Activated B cell treated with CpG ODN at 0.5 μM for 24 hours (primary cell): ENCODE results near the gene PNLIPRP2. TPM values are rescaled to one million over a fixed set of nuclear protein-coding genes. Genes with fewer than 3 reads are reported as not detected.

Experiments used
- ATAC-seq: fragments of 200-7000 bp; cut with Tn5 transposase; one replicate; pipeline ENCODE4 v1.10.0; 2021; ENCODE audit warnings: low read depth, mild to moderate bottlenecking, moderate library complexity
- CTCF ChIA-PET: fragments of 350-600 bp; sonication (Branson Sonifier 250); formaldehyde crosslinking; loops from one replicate; lab custom pipeline; 2021; ENCODE audit warnings: antibody characterized with exemption; lab: Charles Lee
- POLR2A ChIA-PET: fragments of 350-600 bp; sonication (Branson Sonifier 250); formaldehyde crosslinking; loops from one replicate; lab custom pipeline; 2021; ENCODE audit warnings: antibody characterized with exemption; lab: Charles Lee
- DNase-seq: peaks from one replicate; pipeline ENCODE4 v3.0.0; 2022
- H3K27ac Mint-ChIP-seq: one replicate; pipeline ENCODE4 v1.8.0; 2020; ENCODE audit warnings: mixed read lengths
- H3K27me3 Mint-ChIP-seq: one replicate; pipeline ENCODE4 v1.8.0; 2021; ENCODE audit warnings: mixed read lengths
- H3K36me3 Mint-ChIP-seq: one replicate; pipeline ENCODE4 v1.8.0; 2021; ENCODE audit warnings: low read depth, mixed read lengths
- H3K4me1 Mint-ChIP-seq: one replicate; pipeline ENCODE4 v1.8.0; 2021; ENCODE audit warnings: mixed read lengths
- H3K4me3 Mint-ChIP-seq: one replicate; pipeline ENCODE4 v1.8.0; 2020; ENCODE audit warnings: mild to moderate bottlenecking, mixed read lengths
- H3K9me3 Mint-ChIP-seq: one replicate; pipeline ENCODE4 v1.8.0; 2020; ENCODE audit warnings: mixed read lengths
- intact Hi-C: fragments of 100-400 bp; cut with micrococcal nuclease; formaldehyde crosslinking; loops from one replicate; pipeline ENCODE4 v1.15.1; 2024
- total RNA-seq: library from RNA; stranded (reverse); gene quantifications from 2 replicates; pipeline ENCODE4 v1.2.3, GENCODE V29; 2022
- TF ChIP-seq, protein P1 (sequence below): fragments of 200-600 bp; IDR thresholded peaks from one replicate; pipeline ENCODE4 v1.8.0; 2022; ENCODE audit warnings: antibody characterized with exemption, mild to moderate bottlenecking

The PNLIPRP2 gene
- total RNA-seq, 1 donor from 2014 or later: not detected

GRCh38 chr10:116590590-116591444 lies 29.9 kb upstream of the PNLIPRP2 start, which contains the start of gene PNLIPRP1:
PNLIPRP1 (plus strand) TSS chr10:116590959; CDS start chr10:116591130, 171 bp downstream.
- no peak for ATAC-seq
- no peaks in the 10 kb centered on the region for H3K27me3 Mint-ChIP-seq
- DNase-seq: no peak
- no peaks in the 10 kb centered on the region for H3K36me3 Mint-ChIP-seq
- no peak within 1 kb of the TSS for H3K27ac Mint-ChIP-seq
- no peaks in the 10 kb centered on the region for H3K4me1 Mint-ChIP-seq
- H3K9me3 Mint-ChIP-seq: peaks cover 2% of the 10 kb centered on the region
- intact Hi-C loops: no loop called here
- ChIA-PET CTCF (no interaction called here), POLR2A (no interaction called here)
- TF ChIP-seq, protein P1, sequence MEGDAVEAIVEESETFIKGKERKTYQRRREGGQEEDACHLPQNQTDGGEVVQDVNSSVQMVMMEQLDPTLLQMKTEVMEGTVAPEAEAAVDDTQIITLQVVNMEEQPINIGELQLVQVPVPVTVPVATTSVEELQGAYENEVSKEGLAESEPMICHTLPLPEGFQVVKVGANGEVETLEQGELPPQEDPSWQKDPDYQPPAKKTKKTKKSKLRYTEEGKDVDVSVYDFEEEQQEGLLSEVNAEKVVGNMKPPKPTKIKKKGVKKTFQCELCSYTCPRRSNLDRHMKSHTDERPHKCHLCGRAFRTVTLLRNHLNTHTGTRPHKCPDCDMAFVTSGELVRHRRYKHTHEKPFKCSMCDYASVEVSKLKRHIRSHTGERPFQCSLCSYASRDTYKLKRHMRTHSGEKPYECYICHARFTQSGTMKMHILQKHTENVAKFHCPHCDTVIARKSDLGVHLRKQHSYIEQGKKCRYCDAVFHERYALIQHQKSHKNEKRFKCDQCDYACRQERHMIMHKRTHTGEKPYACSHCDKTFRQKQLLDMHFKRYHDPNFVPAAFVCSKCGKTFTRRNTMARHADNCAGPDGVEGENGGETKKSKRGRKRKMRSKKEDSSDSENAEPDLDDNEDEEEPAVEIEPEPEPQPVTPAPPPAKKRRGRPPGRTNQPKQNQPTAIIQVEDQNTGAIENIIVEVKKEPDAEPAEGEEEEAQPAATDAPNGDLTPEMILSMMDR: no peak
- no peak within 1 kb of the TSS for H3K4me3 Mint-ChIP-seq

DNA sequence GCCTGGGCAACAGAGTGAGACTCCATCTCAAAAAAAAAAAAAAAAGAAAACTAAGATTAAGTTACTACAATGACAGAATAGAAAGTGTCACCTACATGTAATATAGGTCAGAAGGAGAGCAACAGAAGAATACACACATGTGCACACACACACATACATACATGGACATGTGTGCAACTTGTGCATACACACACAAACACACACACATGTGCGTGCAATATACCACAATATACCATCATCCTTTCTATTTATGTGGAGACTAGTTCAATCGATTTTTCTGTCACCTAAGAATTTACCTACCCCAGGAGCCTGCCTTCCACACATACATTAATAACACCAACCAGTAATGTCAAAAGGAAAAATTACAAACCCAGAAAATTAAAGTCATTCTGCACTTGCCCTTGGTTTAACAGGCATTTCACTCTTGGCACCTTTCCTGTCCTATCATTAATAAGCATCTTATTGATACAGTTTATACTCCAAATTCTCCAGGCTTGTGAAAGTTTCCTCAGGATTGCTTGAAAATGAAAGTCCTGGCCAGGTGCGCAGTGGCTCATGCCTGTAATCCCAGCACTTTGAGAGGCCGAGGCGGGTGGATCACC lies 27.5 kb upstream of the PNLIPRP2 start:
- H3K27me3 Mint-ChIP-seq: no peaks in the 10 kb centered on the region
- H3K27ac Mint-ChIP-seq: no peak overlapping the region
- ATAC-seq (no peak), DNase-seq (no peak)
- intact Hi-C loops: no loop called here
- H3K4me1 Mint-ChIP-seq: no peaks in the 10 kb centered on the region
- TF ChIP-seq, protein P1: no peak
- no peak overlapping the region for H3K4me3 Mint-ChIP-seq
- H3K36me3 Mint-ChIP-seq: no peaks in the 10 kb centered on the region
- CTCF ChIA-PET: no interaction called here
- H3K9me3 Mint-ChIP-seq: peaks cover 2% of the 10 kb centered on the region
- POLR2A ChIA-PET: no interaction called here

GRCh38 chr10:116594525-116595035 lies 26.2 kb upstream of the PNLIPRP2 start:
- POLR2A ChIA-PET: no interaction called here
- no peaks in the 10 kb centered on the region for H3K27me3 Mint-ChIP-seq
- no peaks in the 10 kb centered on the region for H3K9me3 Mint-ChIP-seq
- no peak overlapping the region for H3K4me3 Mint-ChIP-seq
- intact Hi-C loops: no loop called here
- CTCF ChIA-PET: no interaction called here
- no peaks in the 10 kb centered on the region for H3K4me1 Mint-ChIP-seq
- ATAC-seq (no peak), DNase-seq (no peak)
- TF ChIP-seq, protein P1: no peak
- no peaks in the 10 kb centered on the region for H3K36me3 Mint-ChIP-seq
- H3K27ac Mint-ChIP-seq: no peak overlapping the region

GRCh38 chr10:116596062-116596461 lies 24.7 kb upstream of the PNLIPRP2 start:
- no peak for ATAC-seq
- Mint-ChIP-seq H3K9me3 (no peaks in the 10 kb centered on the region), H3K4me1 (no peaks in the 10 kb centered on the region), H3K27me3 (no peaks in the 10 kb centered on the region), H3K36me3 (no peaks in the 10 kb centered on the region), H3K27ac (no peak overlapping the region), H3K4me3 (no peak overlapping the region)
- no peak for DNase-seq
- ChIA-PET CTCF (no interaction called here), POLR2A (no interaction called here)
- TF ChIP-seq, protein P1: no peak
- intact Hi-C loops: no loop called here

DNA sequence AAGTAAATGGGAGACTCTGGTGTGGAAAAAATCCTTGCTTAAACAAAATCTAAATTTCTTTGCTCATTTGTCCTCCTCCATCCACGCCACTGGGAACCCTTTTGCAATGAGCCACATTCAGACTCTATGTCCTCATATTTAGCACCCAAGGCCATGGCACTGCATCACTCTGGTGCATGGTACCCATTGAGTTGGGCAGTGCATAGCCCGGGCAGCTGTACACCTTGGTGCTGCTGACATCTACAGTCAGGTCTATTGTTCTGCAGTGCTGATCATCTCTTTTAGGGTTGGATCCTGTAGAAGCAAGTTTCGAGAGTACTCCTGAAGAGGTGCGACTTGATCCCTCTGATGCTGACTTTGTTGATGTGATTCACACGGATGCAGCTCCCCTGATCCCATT lies 23.2 kb upstream of the PNLIPRP2 start:
- POLR2A ChIA-PET: no interaction called here
- CTCF ChIA-PET: no interaction called here
- intact Hi-C loops: no loop called here
- TF ChIP-seq, protein P1: no peak
- Mint-ChIP-seq H3K9me3 (no peaks in the 10 kb centered on the region), H3K4me1 (no peaks in the 10 kb centered on the region), H3K36me3 (no peaks in the 10 kb centered on the region), H3K27ac (no peak overlapping the region), H3K4me3 (no peak overlapping the region), H3K27me3 (no peaks in the 10 kb centered on the region)
- DNase-seq (no peak), ATAC-seq (no peak)
